VCaP (cell line): ENCODE data around the gene WNK2.

Source experiments
- H3K27ac ChIP-seq: fragments of 450-650 bp; 2 replicates; pipeline ENCODE4 v1.5.1; 2017
- TF ChIP-seq, protein P1 (sequence below): fragments of 450-650 bp; conservative IDR thresholded peaks from 2 replicates; pipeline ENCODE4 v1.5.1; 2017; ENCODE audit warnings: mild to moderate bottlenecking, moderate library complexity

The WNK2 gene

DNA sequence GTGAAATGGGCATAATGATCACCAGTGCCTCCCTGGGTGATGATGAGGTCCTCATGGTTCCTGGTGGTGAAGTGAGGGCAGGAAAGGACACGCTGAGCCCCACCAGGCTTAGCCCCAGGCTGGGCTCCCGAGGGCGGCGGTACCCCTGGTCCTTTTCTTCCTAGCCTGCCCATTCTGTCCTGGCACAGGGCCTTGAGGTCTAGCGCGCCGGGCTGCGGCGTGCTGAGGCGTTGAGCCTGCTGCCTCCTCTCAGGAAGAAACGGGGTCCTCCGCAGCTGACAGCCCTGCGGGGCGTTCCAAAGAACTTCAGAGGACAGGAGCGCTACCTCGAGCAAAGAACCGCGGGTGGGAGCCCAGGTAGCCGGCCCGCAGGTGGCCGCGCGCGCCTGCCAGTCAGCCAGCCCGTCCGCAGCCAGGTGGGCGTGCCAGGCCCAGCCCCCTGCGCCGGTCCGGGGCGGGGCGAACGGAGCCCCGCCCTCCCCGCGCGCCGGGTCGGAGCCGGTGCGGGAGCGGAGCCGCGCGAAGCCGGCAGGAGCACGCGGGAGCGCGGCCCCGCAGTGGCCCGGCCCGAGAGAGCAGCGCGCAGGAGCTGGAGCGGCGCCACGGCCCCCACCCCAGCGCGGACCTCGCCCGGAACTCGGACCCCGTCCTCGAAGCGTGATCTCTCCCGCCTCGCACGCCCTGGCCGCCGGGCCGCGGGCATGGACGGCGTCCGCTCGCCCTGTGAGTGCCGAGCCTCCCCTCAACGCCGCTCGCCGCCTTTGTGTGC, at the start of gene WNK2:
WNK2 (plus strand) TSS at position 477 of the 769 bp plus-strand sequence. CDS start 791 bp downstream, outside the sequence.
- TF ChIP-seq, protein P1, sequence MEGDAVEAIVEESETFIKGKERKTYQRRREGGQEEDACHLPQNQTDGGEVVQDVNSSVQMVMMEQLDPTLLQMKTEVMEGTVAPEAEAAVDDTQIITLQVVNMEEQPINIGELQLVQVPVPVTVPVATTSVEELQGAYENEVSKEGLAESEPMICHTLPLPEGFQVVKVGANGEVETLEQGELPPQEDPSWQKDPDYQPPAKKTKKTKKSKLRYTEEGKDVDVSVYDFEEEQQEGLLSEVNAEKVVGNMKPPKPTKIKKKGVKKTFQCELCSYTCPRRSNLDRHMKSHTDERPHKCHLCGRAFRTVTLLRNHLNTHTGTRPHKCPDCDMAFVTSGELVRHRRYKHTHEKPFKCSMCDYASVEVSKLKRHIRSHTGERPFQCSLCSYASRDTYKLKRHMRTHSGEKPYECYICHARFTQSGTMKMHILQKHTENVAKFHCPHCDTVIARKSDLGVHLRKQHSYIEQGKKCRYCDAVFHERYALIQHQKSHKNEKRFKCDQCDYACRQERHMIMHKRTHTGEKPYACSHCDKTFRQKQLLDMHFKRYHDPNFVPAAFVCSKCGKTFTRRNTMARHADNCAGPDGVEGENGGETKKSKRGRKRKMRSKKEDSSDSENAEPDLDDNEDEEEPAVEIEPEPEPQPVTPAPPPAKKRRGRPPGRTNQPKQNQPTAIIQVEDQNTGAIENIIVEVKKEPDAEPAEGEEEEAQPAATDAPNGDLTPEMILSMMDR, result no peak
- H3K27ac ChIP-seq, result peak within 1 kb of the TSS; percentile 90

DNA sequence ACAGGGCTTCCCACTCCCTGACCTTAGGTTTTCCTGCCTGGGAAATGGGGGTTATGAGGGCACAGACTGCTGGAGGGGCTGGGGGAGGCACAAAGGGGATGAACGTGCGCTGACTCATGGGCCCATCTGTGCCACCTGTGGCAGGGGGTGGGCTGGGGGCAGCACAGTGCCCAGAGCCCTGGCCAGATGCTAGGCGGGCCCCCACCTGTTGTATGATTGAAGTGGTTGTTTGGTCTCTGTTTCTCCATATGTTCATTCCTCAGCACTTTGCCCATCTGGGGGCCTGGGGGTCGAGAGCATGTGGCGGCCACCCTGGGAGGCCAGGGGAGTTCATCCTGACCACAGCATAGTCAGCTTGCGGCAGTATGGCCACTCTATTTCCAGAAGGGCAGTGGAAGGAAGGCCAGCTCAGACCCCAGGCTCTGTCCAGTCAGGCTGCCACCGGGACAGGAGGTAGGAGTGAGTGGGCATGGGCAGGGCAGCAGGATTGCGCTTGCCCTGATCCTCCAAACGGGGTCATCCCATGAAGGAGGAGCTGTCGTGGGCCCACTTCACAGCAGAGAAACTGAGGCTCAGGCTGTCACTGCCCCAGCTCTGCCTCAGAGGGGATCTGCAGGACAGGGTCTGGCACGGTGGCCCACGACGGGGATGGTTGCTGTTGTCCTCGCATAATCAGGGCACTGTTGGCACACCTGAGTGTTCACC, 49.0 kb upstream of the WNK2 start:
- TF ChIP-seq, protein P1, result no peak
- H3K27ac ChIP-seq, result peak overlapping the region; percentile 75

DNA sequence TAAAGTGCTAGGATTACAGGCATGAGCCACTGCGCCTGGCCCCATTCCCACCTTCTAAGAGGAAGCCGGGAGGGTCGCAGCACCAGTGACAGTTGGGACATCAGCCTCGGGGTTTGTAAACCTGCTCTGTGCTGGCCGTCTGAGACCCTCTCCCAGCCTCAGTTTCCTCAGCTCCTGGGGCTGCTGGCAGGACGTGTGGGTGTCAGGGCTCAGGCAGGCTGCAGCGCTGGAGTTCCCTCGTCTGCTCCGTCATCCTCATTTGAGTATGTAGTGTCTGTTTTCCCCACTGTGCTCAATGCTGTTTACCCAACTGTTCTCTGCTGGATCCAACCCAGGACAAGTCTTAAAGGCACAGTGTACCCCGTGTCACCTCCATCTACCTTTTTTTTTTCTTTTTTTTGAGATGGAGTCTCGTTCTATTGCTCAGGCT, 47.9 kb upstream of the WNK2 start:
- TF ChIP-seq, protein P1, result no peak
- peak overlapping the region; percentile 43; the same call in 1 of the 2 replicates for H3K27ac ChIP-seq

DNA sequence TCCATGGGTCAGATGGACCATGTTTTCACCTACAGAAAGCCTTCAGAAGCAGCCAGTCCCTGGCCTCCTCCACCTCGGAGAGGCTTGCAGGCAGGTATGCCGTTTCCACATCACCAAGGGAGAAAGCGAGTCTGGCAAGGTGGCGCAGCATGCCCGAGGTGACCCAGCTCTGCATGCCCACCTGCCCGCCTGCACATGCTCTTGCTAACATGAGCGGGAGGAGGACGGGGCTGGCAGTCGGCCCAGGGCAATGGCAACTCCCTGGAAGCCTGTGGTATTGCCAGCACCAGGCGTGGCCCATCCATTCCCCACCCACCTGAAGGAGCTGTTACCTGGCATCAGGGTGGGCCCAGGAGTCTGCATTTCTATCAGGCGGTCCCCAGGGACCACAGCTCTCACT, 46.6 kb upstream of the WNK2 start:
- TF ChIP-seq, protein P1, result no peak
- no peak overlapping the region for H3K27ac ChIP-seq

DNA sequence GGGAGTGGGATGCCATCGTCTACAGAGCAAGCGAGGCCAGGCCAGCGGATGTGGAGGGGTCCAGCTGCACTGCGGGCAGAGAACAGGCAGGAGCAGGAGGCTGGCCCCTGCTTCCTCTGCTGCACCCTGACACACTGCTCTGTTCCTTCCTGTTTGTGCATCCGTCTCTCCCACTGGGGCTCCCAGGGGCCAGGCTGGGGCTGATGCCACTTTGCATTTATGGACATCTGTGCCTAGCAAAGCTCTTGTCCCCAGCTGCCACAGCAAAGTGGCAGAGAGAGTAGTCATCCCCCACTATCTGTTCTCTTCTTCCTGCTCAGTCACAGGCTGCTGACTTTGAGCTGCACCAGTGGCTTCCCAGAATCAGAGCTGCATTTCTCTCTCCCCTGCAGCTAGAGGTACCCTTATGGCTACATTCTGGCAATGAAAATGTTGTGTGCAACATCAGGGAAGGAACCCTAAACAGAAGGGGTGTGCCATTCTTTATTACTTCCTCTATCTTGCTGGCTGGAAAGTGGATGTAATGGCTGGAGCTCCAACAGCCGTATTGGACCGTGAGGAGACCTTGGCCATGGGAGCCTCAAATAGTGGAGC, 45.7 kb upstream of the WNK2 start:
- H3K27ac ChIP-seq, result no peak overlapping the region
- TF ChIP-seq, protein P1, result no peak

DNA sequence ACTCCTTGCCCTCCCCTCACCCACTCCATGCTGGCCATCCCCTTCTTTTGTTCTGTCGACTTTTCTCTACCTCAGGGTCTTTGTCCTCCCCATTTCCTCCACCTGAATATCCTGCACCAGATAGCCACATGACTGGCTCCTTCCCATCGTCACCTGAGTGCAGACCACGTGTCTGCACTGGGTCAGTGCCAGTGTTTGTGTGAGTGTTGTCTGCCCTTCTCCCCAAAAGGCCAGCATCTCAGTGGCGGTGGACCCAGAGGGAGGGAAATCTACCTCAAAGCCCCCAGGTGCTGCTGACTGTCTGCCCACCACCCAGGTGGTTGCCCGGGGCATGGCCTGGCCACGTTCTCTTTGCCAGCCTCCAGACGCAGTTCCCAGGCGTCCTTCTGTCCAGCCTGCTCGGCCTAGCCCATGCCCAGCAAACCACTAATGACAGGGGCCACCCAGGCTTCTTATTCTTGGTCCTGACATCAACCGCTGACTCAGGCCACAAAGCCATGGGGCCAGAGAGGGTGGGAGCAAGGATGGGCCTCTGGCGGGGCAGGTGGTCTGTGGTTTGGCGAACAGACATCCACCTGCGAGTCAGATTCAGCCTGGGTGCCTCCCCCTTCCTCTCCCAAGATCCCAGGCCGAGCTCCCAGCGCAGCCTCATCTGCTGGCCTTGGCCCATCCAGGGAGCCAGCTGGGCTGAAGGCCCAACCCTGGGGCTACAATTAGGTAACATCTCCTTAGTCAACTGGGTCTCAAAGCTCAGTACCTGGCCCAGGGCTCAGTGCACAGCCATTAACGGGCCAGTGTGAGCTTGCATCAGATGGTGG, 44.4 kb upstream of the WNK2 start:
- no peak overlapping the region for H3K27ac ChIP-seq
- TF ChIP-seq, protein P1, result no peak
